HepG2 (cell line): ENCODE data around the gene MADCAM1. TPM values are rescaled to one million over a fixed set of nuclear protein-coding genes. Genes with fewer than 3 reads are reported as not detected.
A peak's percentile ranks its signal among the peaks of the same experiment; 100 is the strongest.

Source experiments
- GATAD2A ChIP-seq: IDR thresholded peaks from 2 replicates; pipeline ENCODE4 v1.6.1; 2016
- IRF2 ChIP-seq: IDR thresholded peaks from 2 replicates; pipeline ENCODE4 v1.6.1; 2018; ENCODE audit warnings: missing genetic modification reagents, missing compliant biosample characterization
- KAT8 ChIP-seq: IDR thresholded peaks from 2 replicates; pipeline ENCODE4 v1.6.1; 2016; ENCODE audit warnings: missing genetic modification reagents, missing compliant biosample characterization
- KLF16 ChIP-seq, 2 experiments: sonication (generic) in 1 of 2; formaldehyde crosslinking in 1 of 2; IDR thresholded peaks; 2 replicates each; pipeline versions ENCODE4 v1.6.1 to v1.8.0; 2016 to 2023; ENCODE audit warnings: missing genetic modification reagents in 2 of 2, missing compliant biosample characterization in 1 of 2
- MAFG ChIP-seq: sonication (generic); formaldehyde crosslinking; IDR thresholded peaks from 2 replicates; pipeline ENCODE4 v1.5.1; 2020; ENCODE audit warnings: mild to moderate bottlenecking, missing genetic modification reagents
- XRCC5 ChIP-seq: fragments of 200-400 bp; formaldehyde crosslinking; optimal IDR thresholded peaks from 2 replicates; pipeline ENCODE3; 2017; ENCODE audit warnings: mild to moderate bottlenecking, low read length
- ZFP41 ChIP-seq: sonication (generic); formaldehyde crosslinking; IDR thresholded peaks from 2 replicates; pipeline ENCODE4 v1.4.0; 2020; ENCODE audit warnings: mild to moderate bottlenecking, missing genetic modification reagents, borderline replicate concordance
- polyA plus RNA-seq, 8 experiments: library from polyadenylated mRNA; depleted of rRNA in 3 of 8; stranded (reverse) in 7 of 8; unstranded in 1 of 8; fragments of >200 nt; fragmentation: Illumina TruSeq in 4 of 8; extraction: Trizol in 4 of 8; gene quantifications; 2 replicates each; pipeline versions ENCODE4 v1.2.1 to v1.2.3, GENCODE V29; 2011 to 2016; ENCODE audit warnings: low read depth in 4 of 8, missing spikeins in 1 of 8, mixed read lengths in 1 of 8; ENCODE audit not compliant: insufficient read depth in 1 of 8
- total RNA-seq, 5 experiments: library from RNA; depleted of rRNA; stranded (reverse); fragments of >200 nt; fragmentation: Illumina TruSeq; extraction: Trizol; gene quantifications; 2 replicates each; pipeline ENCODE4 v1.2.3, GENCODE V29; 2016; ENCODE audit warnings: low read depth in 1 of 5
- TF ChIP-seq, protein P1 (sequence below), 2 experiments: sonication (generic) in 1 of 2; formaldehyde crosslinking in 1 of 2; IDR thresholded peaks; 2 replicates each; pipeline versions ENCODE4 v1.4.0 to v1.6.1; 2018 to 2020; ENCODE audit warnings: missing genetic modification reagents in 2 of 2, borderline replicate concordance in 1 of 2, low read depth in 1 of 2, mild to moderate bottlenecking in 1 of 2, missing biosample characterization in 1 of 2
- TF ChIP-seq, protein P2 (sequence below): sonication (generic); formaldehyde crosslinking; IDR thresholded peaks from one replicate; pipeline ENCODE4 v1.5.1; 2020; ENCODE audit warnings: mild to moderate bottlenecking, missing genetic modification reagents; ENCODE audit errors: not compliant biosample characterization
- TF ChIP-seq, protein P3 (sequence below): sonication (generic); formaldehyde crosslinking; IDR thresholded peaks from 2 replicates; pipeline ENCODE4 v1.4.0; 2020; ENCODE audit warnings: missing genetic modification reagents

Gene MADCAM1
- total and polyA plus RNA-seq, 2 of the 13 experiments (the other 11 are each of a cell fraction or from before 2014, with no cell fraction given) = 0.29 to 0.33 TPM

DNA sequence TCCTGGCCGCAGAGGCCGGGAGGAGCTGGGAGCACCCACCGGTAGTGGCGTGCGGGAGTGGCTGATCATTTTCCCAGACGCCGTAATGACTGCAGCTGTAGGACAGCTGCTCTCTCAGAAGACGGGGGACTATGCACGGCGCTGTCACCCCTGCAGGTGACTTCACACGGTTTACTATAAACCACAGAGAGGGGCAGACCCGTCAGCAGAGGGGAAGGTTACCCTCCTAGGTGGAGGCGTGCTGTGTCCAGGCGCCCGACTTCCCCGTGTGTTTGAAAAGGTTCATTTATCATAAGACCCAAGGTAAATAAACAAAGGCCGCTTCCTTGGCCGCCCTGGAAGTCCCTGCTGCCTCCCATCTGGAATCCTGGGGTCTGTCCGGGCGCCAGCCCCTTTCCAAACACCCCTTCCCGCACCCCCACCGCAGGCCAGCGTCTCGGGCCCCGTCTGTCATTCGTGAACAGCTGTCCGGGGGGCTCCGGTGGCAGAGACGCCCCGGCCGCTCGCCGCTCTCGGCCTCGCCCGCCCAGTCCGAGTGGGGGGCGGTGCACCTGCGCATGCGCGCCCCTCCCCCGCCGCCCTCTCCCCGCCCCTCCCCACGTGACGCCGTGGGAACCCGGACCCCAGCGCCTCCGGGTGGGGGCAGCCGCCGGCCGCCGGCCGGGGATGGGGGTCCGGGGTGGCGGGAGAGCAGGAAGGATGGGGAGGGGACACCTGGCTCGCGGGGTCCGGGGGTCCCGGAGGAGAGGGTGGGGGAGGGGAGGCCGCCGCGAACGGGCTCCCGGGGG, 36.4 kb upstream of the MADCAM1 start (continued):
- TF ChIP-seq, protein P1, sequence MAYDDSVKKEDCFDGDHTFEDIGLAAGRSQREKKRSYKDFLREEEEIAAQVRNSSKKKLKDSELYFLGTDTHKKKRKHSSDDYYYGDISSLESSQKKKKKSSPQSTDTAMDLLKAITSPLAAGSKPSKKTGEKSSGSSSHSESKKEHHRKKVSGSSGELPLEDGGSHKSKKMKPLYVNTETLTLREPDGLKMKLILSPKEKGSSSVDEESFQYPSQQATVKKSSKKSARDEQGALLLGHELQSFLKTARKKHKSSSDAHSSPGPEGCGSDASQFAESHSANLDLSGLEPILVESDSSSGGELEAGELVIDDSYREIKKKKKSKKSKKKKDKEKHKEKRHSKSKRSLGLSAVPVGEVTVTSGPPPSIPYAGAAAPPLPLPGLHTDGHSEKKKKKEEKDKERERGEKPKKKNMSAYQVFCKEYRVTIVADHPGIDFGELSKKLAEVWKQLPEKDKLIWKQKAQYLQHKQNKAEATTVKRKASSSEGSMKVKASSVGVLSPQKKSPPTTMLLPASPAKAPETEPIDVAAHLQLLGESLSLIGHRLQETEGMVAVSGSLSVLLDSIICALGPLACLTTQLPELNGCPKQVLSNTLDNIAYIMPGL (CRISPR knock-in tag; IDR thresholded peaks at IDR 0.05; ENCODE audit: borderline replicate concordance in 1 of 2, low read depth in 1 of 2) = peak in 1 of 2 experiments; percentile 20; a peak in 1 of 4 replicates
- no peak for TF ChIP-seq ZFP41
- TF ChIP-seq MAFG (CRISPR knock-in tag) = no peak
- peak; percentile 43 for TF ChIP-seq GATAD2A (CRISPR knock-in tag)
- no peak for TF ChIP-seq XRCC5
- TF ChIP-seq KAT8 (CRISPR knock-in tag) = peak; percentile 32; the same call in 1 of the 2 replicates
- TF ChIP-seq, protein P2, sequence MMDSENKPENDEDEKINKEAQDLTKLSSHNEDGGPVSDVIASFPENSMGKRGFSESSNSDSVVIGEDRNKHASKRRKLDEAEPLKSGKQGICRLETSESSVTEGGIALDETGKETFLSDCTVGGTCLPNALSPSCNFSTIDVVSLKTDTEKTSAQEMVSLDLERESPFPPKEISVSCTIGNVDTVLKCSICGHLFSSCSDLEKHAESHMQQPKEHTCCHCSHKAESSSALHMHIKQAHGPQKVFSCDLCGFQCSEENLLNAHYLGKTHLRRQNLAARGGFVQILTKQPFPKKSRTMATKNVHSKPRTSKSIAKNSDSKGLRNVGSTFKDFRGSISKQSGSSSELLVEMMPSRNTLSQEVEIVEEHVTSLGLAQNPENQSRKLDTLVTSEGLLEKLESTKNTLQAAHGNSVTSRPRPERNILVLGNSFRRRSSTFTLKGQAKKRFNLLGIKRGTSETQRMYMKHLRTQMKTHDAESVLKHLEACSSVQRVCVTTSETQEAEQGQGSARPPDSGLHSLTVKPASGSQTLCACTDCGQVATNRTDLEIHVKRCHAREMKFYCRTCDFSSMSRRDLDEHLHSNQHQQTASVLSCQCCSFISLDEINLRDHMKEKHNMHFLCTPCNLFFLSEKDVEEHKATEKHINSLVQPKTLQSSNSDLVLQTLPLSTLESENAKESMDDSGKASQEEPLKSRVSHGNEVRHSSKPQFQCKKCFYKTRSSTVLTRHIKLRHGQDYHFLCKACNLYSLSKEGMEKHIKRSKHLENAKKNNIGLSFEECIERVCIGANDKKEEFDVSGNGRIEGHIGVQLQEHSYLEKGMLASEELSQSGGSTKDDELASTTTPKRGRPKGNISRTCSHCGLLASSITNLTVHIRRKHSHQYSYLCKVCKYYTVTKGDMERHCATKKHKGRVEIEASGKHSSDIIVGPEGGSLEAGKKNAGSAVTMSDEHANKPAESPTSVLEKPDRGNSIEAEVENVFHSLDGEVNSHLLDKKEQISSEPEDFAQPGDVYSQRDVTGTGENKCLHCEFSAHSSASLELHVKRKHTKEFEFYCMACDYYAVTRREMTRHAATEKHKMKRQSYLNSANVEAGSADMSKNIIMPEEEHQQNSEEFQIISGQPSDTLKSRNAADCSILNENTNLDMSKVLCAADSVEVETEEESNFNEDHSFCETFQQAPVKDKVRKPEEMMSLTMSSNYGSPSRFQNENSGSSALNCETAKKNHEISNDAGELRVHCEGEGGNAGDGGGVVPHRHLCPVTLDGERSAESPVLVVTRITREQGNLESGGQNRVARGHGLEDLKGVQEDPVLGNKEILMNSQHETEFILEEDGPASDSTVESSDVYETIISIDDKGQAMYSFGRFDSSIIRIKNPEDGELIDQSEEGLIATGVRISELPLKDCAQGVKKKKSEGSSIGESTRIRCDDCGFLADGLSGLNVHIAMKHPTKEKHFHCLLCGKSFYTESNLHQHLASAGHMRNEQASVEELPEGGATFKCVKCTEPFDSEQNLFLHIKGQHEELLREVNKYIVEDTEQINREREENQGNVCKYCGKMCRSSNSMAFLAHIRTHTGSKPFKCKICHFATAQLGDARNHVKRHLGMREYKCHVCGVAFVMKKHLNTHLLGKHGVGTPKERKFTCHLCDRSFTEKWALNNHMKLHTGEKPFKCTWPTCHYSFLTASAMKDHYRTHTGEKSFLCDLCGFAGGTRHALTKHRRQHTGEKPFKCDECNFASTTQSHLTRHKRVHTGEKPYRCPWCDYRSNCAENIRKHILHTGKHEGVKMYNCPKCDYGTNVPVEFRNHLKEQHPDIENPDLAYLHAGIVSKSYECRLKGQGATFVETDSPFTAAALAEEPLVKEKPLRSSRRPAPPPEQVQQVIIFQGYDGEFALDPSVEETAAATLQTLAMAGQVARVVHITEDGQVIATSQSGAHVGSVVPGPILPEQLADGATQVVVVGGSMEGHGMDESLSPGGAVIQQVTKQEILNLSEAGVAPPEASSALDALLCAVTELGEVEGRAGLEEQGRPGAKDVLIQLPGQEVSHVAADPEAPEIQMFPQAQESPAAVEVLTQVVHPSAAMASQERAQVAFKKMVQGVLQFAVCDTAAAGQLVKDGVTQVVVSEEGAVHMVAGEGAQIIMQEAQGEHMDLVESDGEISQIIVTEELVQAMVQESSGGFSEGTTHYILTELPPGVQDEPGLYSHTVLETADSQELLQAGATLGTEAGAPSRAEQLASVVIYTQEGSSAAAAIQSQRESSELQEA = no peak
- TF ChIP-seq, protein P3, sequence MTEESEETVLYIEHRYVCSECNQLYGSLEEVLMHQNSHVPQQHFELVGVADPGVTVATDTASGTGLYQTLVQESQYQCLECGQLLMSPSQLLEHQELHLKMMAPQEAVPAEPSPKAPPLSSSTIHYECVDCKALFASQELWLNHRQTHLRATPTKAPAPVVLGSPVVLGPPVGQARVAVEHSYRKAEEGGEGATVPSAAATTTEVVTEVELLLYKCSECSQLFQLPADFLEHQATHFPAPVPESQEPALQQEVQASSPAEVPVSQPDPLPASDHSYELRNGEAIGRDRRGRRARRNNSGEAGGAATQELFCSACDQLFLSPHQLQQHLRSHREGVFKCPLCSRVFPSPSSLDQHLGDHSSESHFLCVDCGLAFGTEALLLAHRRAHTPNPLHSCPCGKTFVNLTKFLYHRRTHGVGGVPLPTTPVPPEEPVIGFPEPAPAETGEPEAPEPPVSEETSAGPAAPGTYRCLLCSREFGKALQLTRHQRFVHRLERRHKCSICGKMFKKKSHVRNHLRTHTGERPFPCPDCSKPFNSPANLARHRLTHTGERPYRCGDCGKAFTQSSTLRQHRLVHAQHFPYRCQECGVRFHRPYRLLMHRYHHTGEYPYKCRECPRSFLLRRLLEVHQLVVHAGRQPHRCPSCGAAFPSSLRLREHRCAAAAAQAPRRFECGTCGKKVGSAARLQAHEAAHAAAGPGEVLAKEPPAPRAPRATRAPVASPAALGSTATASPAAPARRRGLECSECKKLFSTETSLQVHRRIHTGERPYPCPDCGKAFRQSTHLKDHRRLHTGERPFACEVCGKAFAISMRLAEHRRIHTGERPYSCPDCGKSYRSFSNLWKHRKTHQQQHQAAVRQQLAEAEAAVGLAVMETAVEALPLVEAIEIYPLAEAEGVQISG (CRISPR knock-in tag) = peak; percentile 54; the same call in 1 of the 2 replicates
- peak; percentile 54; the same call in 1 of the 2 replicates for TF ChIP-seq IRF2
- peak in 1 of 2 experiments; percentile 50; a peak in 1 of 4 replicates for TF ChIP-seq KLF16 (CRISPR knock-in tag; IDR thresholded peaks at IDR 0.05)
